SK-N-SH treated with all-trans-retinoic acid at 6 μM for 48 hours (cell line): ENCODE results near the gene HSD11B2.

Experiments
- ATAC-seq: fragments of 200-7000 bp; cut with Tn5 transposase; 3 replicates; pipeline ENCODE4 v1.9.1; 2020; ENCODE audit warnings: mild to moderate bottlenecking, moderate library complexity
- ARNTL ChIP-seq: fragments of 450-650 bp; formaldehyde crosslinking; IDR thresholded peaks from 2 replicates; pipeline ENCODE4 v1.5.0; 2020; ENCODE audit warnings: low read depth, mild to moderate bottlenecking, moderate library complexity, borderline replicate concordance
- BACH2 ChIP-seq: fragments of 250-450 bp; sonication (Bioruptor Pico); IDR thresholded peaks from 2 replicates; pipeline ENCODE4 v1.9.0; 2021; ENCODE audit warnings: mild to moderate bottlenecking, borderline replicate concordance
- CSDC2 ChIP-seq: fragments of 250-450 bp; sonication (Bioruptor Pico); IDR thresholded peaks from 2 replicates; pipeline ENCODE4 v1.5.0; 2020; ENCODE audit warnings: mild to moderate bottlenecking, moderate library complexity
- ESRRG ChIP-seq: fragments of 250-450 bp; sonication (Bioruptor Pico); IDR thresholded peaks from 2 replicates; pipeline ENCODE4 v1.6.1; 2021; ENCODE audit warnings: mild to moderate bottlenecking
- ISL1 ChIP-seq: fragments of 250-450 bp; sonication (Bioruptor Pico); IDR thresholded peaks from 2 replicates; pipeline ENCODE4 v2.1.2; 2022; ENCODE audit warnings: mild to moderate bottlenecking, moderate library complexity
- OSR1 ChIP-seq: fragments of 250-450 bp; sonication (Bioruptor Pico); IDR thresholded peaks from 2 replicates; pipeline ENCODE4 v1.8.0; 2022; ENCODE audit warnings: moderate library complexity, mild to moderate bottlenecking, inconsistent platforms
- PPARA ChIP-seq: fragments of 250-450 bp; sonication (Bioruptor Pico); IDR thresholded peaks from 2 replicates; pipeline ENCODE4 v1.5.0; 2020; ENCODE audit warnings: mild to moderate bottlenecking, borderline replicate concordance
- RARB ChIP-seq: fragments of 250-450 bp; sonication (Bioruptor Pico); IDR thresholded peaks from 2 replicates; pipeline ENCODE4 v1.8.0; 2021; ENCODE audit warnings: mild to moderate bottlenecking, moderate library complexity
- SNAI2 ChIP-seq: fragments of 250-450 bp; sonication (Bioruptor Pico); IDR thresholded peaks from 2 replicates; pipeline ENCODE4 v1.5.0; 2020; ENCODE audit warnings: mild to moderate bottlenecking, moderate library complexity
- TOX ChIP-seq: fragments of 250-450 bp; sonication (Bioruptor Pico); IDR thresholded peaks from 2 replicates; pipeline ENCODE4 v1.8.0; 2021; ENCODE audit warnings: mild to moderate bottlenecking, moderate library complexity, borderline replicate concordance
- ZFP3 ChIP-seq: fragments of 250-450 bp; sonication (Bioruptor Pico); IDR thresholded peaks from 2 replicates; pipeline ENCODE4 v1.5.0; 2020; ENCODE audit warnings: mild to moderate bottlenecking, moderate library complexity
- ZFP30 ChIP-seq: fragments of 450-650 bp; formaldehyde crosslinking; IDR thresholded peaks from 2 replicates; pipeline ENCODE4 v1.5.0; 2022; ENCODE audit warnings: mild to moderate bottlenecking, moderate library complexity
- ZNF565 ChIP-seq: fragments of 450-650 bp; formaldehyde crosslinking; conservative IDR thresholded peaks from 2 replicates; pipeline ENCODE4 v1.5.0; 2020; ENCODE audit warnings: low read depth, mild to moderate bottlenecking, moderate library complexity
- ZNF70 ChIP-seq: fragments of 450-650 bp; formaldehyde crosslinking; IDR thresholded peaks from 2 replicates; pipeline ENCODE4 v1.5.0; 2020; ENCODE audit warnings: mild to moderate bottlenecking, moderate library complexity
- ZNF8 ChIP-seq: fragments of 450-650 bp; formaldehyde crosslinking; IDR thresholded peaks from 2 replicates; pipeline ENCODE4 v1.5.0; 2020; ENCODE audit warnings: mild to moderate bottlenecking, moderate library complexity
- TF ChIP-seq, protein P1 (sequence below): fragments of 250-450 bp; sonication (Bioruptor Pico); IDR thresholded peaks from 2 replicates; pipeline ENCODE4 v1.5.1; 2020; ENCODE audit warnings: low read depth, mild to moderate bottlenecking, moderate library complexity
- TF ChIP-seq, protein P2 (sequence below): fragments of 250-450 bp; sonication (Bioruptor Pico); IDR thresholded peaks from 2 replicates; pipeline ENCODE4 v1.5.1; 2021; ENCODE audit warnings: mild to moderate bottlenecking, moderate library complexity
- TF ChIP-seq, protein P3 (sequence below): fragments of 250-450 bp; sonication (Bioruptor Pico); IDR thresholded peaks from 2 replicates; pipeline ENCODE4 v1.8.0; 2021; ENCODE audit warnings: low read depth, mild to moderate bottlenecking, moderate library complexity, borderline replicate concordance
- TF ChIP-seq, protein P4 (sequence below): fragments of 250-450 bp; sonication (Bioruptor Pico); IDR thresholded peaks from 2 replicates; pipeline ENCODE4 v1.5.0; 2020; ENCODE audit warnings: mild to moderate bottlenecking, moderate library complexity

Gene HSD11B2

DNA sequence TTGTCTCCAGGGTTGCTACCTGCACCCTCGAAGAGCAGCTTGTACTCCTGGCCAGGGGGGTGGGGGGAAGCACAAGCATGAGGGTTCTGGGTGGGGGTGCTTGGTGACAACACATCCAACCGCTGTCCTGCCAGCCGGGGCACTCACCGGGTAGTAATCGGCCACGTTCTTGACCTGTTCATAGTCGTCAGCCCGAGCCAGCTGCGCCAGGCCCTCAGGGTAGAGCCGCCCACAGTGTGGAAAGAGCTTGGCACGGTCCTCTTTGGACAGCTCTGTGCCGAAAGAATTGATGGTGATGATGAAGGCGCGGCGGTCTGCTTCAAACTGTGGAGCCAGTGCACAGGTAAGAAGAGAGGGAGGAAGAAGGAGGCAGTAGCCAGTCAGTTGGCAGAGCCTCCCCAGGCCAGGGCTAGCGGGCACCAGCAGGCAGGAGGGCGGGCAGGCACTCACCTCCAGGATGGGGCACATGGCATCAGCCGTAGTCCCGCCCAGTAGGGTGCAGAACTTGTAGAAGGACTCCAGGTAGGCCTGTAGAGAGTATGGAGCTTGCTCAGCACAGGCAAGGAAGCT is 8.0 kb downstream of the HSD11B2 start:
- ATAC-seq = no peak
- TF ChIP-seq ZFP3 (CRISPR knock-in tag) (no peak), ZFP30 (CRISPR knock-in tag) (no peak), ZNF70 (CRISPR knock-in tag) (no peak), CSDC2 (CRISPR knock-in tag) (no peak), SNAI2 (CRISPR knock-in tag) (no peak), ZNF565 (CRISPR knock-in tag) (no peak), TOX (CRISPR knock-in tag) (no peak), OSR1 (CRISPR knock-in tag) (no peak), RARB (no peak)
- TF ChIP-seq, protein P1, sequence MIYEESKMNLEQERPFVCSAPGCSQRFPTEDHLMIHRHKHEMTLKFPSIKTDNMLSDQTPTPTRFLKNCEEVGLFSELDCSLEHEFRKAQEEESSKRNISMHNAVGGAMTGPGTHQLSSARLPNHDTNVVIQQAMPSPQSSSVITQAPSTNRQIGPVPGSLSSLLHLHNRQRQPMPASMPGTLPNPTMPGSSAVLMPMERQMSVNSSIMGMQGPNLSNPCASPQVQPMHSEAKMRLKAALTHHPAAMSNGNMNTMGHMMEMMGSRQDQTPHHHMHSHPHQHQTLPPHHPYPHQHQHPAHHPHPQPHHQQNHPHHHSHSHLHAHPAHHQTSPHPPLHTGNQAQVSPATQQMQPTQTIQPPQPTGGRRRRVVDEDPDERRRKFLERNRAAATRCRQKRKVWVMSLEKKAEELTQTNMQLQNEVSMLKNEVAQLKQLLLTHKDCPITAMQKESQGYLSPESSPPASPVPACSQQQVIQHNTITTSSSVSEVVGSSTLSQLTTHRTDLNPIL (CRISPR knock-in tag) = no peak

DNA sequence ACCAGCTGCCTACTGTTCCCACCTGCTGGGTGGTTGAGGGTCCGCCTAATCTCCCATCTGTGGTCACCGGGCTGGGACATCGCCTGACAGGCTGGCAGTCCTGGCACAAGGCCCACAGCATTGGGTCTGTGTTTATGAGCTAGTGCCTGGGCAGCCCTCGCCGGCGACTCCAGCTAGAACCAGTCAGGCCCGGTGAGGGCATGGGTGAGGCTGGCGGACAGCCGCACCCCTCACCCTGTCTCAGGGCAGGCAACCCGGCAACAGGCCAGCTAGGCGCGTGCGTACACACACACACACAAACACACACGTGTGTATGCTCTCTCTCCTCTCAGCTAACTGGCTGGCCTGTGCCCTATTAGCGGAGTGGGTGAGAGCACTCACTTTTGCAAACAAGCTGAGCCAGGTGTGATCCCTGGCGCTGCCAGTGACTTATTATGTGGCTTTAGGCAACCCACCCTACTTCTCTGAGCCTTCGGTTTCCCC is 10.4 kb downstream of the HSD11B2 start:
- no peak for ATAC-seq
- TF ChIP-seq ARNTL (CRISPR knock-in tag) (no peak), PPARA (CRISPR knock-in tag) (no peak), ISL1 (CRISPR knock-in tag) (no peak), RARB (no peak), ESRRG (CRISPR knock-in tag) (no peak), OSR1 (CRISPR knock-in tag) (no peak), ZNF8 (CRISPR knock-in tag) (no peak)
- TF ChIP-seq, protein P1 (CRISPR knock-in tag) = no peak
- TF ChIP-seq, protein P2, sequence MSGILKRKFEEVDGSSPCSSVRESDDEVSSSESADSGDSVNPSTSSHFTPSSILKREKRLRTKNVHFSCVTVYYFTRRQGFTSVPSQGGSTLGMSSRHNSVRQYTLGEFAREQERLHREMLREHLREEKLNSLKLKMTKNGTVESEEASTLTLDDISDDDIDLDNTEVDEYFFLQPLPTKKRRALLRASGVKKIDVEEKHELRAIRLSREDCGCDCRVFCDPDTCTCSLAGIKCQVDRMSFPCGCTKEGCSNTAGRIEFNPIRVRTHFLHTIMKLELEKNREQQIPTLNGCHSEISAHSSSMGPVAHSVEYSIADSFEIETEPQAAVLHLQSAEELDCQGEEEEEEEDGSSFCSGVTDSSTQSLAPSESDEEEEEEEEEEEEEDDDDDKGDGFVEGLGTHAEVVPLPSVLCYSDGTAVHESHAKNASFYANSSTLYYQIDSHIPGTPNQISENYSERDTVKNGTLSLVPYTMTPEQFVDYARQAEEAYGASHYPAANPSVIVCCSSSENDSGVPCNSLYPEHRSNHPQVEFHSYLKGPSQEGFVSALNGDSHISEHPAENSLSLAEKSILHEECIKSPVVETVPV = no peak

DNA sequence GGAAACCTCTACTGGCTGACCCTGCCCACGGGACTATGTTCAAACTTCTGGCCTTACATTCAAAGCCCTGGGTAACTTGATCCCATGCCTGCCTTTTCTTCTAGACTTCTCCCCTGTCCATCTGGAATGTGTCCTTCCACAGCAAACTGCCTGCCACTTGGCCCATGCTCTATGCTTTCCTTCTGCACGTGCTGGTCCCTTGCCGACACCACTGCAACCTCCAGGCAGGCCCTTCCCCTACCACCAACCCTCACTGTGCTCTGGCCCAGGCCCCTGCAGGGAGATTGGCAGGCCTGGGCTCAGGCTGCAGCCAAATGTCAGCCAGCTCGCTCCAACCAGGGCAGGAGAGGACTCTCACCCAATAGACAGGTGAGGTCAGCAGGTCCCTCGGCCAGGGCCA is 11.0 kb downstream of the HSD11B2 start:
- TF ChIP-seq SNAI2 (CRISPR knock-in tag) = no peak
- no peak for TF ChIP-seq BACH2
- TF ChIP-seq, protein P3, sequence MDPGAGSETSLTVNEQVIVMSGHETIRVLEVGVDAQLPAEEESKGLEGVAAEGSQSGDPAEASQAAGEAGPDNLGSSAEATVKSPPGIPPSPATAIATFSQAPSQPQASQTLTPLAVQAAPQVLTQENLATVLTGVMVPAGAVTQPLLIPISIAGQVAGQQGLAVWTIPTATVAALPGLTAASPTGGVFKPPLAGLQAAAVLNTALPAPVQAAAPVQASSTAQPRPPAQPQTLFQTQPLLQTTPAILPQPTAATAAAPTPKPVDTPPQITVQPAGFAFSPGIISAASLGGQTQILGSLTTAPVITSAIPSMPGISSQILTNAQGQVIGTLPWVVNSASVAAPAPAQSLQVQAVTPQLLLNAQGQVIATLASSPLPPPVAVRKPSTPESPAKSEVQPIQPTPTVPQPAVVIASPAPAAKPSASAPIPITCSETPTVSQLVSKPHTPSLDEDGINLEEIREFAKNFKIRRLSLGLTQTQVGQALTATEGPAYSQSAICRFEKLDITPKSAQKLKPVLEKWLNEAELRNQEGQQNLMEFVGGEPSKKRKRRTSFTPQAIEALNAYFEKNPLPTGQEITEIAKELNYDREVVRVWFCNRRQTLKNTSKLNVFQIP (CRISPR knock-in tag) = no peak
- TF ChIP-seq ZNF8 (CRISPR knock-in tag) = no peak
- TF ChIP-seq, protein P4, sequence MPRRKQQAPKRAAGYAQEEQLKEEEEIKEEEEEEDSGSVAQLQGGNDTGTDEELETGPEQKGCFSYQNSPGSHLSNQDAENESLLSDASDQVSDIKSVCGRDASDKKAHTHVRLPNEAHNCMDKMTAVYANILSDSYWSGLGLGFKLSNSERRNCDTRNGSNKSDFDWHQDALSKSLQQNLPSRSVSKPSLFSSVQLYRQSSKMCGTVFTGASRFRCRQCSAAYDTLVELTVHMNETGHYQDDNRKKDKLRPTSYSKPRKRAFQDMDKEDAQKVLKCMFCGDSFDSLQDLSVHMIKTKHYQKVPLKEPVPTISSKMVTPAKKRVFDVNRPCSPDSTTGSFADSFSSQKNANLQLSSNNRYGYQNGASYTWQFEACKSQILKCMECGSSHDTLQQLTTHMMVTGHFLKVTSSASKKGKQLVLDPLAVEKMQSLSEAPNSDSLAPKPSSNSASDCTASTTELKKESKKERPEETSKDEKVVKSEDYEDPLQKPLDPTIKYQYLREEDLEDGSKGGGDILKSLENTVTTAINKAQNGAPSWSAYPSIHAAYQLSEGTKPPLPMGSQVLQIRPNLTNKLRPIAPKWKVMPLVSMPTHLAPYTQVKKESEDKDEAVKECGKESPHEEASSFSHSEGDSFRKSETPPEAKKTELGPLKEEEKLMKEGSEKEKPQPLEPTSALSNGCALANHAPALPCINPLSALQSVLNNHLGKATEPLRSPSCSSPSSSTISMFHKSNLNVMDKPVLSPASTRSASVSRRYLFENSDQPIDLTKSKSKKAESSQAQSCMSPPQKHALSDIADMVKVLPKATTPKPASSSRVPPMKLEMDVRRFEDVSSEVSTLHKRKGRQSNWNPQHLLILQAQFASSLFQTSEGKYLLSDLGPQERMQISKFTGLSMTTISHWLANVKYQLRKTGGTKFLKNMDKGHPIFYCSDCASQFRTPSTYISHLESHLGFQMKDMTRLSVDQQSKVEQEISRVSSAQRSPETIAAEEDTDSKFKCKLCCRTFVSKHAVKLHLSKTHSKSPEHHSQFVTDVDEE = no peak
- no peak for TF ChIP-seq PPARA (CRISPR knock-in tag)
- TF ChIP-seq CSDC2 (CRISPR knock-in tag) = no peak
- no peak for TF ChIP-seq ZFP30 (CRISPR knock-in tag)
- TF ChIP-seq ESRRG (CRISPR knock-in tag) = no peak
- no peak for TF ChIP-seq OSR1 (CRISPR knock-in tag)
- TF ChIP-seq, all 23 proteins: peak for 0
- no peak; the same call in 2 of the 3 replicates for ATAC-seq
